ENCODE measurements around the gene SP2. TPM values are rescaled to one million over a fixed set of nuclear protein-coding genes. Genes with fewer than 3 reads are reported as not detected.

SP2 gene
- polyA plus RNA-seq, 1 donor (not counting 4 experiments of a cell fraction or from before 2014, with no cell fraction given), result 2.1 TPM

- no peak for FAIRE-seq
- H3K27ac ChIP-seq (ENCODE audit: control insufficient read depth, insufficient read depth, low read length), result no peak overlapping the region
- H3K4me2 ChIP-seq (ENCODE audit: control insufficient read depth, extremely low read depth, insufficient read depth, low read depth, low read length), result no peak overlapping the region
- H4K20me1 ChIP-seq (ENCODE audit: control insufficient read depth, extremely low read depth, insufficient read depth, low read length), result no peaks in the 10 kb centered on the region
- no peaks in the 10 kb centered on the region for H3K27me3 ChIP-seq (ENCODE audit: control insufficient read depth, extremely low read depth, insufficient read depth, low read length)
- H3K9me3 ChIP-seq (ENCODE audit: control insufficient read depth, low read depth, low read length), result no peaks in the 10 kb centered on the region
- peaks cover 10 to 23% of the 10 kb centered on the region in 2 experiments for H3K36me3 ChIP-seq (ENCODE audit: control insufficient read depth in 2 of 2, extremely low read depth in 1 of 2, insufficient read depth in 2 of 2, low read length in 2 of 2)
- no peak overlapping the region for H3K4me3 ChIP-seq (ENCODE audit: control insufficient read depth in 2 of 3, extremely low read depth in 1 of 3, insufficient read depth in 2 of 3, low read depth in 1 of 3, low read length in 3 of 3)
- H2AFZ ChIP-seq (ENCODE audit: control insufficient read depth, low read length), result no peak overlapping the region
- dilution Hi-C loops (cut with MboI; ENCODE audit: extremely low pct_ligation_motif_present, low sequenced_read_pairs), result no loop called here
- TF ChIP-seq EZH2 (IDR thresholded peaks at IDR 0.05; ENCODE audit: low read length), result no peak
- TF ChIP-seq, protein P1, sequence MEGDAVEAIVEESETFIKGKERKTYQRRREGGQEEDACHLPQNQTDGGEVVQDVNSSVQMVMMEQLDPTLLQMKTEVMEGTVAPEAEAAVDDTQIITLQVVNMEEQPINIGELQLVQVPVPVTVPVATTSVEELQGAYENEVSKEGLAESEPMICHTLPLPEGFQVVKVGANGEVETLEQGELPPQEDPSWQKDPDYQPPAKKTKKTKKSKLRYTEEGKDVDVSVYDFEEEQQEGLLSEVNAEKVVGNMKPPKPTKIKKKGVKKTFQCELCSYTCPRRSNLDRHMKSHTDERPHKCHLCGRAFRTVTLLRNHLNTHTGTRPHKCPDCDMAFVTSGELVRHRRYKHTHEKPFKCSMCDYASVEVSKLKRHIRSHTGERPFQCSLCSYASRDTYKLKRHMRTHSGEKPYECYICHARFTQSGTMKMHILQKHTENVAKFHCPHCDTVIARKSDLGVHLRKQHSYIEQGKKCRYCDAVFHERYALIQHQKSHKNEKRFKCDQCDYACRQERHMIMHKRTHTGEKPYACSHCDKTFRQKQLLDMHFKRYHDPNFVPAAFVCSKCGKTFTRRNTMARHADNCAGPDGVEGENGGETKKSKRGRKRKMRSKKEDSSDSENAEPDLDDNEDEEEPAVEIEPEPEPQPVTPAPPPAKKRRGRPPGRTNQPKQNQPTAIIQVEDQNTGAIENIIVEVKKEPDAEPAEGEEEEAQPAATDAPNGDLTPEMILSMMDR (optimal IDR thresholded peaks at IDR 0.05 in 1 of 3, IDR thresholded peaks at IDR 0.05 in 1 of 3, conservative IDR thresholded peaks at IDR 0.05 in 1 of 3; ENCODE audit: extremely low read depth in 1 of 3, insufficient read depth in 2 of 3, low read length in 3 of 3), result no peak
- H3K9ac ChIP-seq (ENCODE audit: control insufficient read depth, extremely low read depth, insufficient read depth, low read length), result no peak overlapping the region
- no peaks in the 10 kb centered on the region for H3K79me2 ChIP-seq (ENCODE audit: control insufficient read depth, insufficient read depth, low read length)
- no peak for DNase-seq (ENCODE audit: low read depth, low spot score)
- H3K4me1 ChIP-seq (ENCODE audit: control insufficient read depth, extremely low read depth, insufficient read depth, low read length), result no peaks in the 10 kb centered on the region
- H3K9me1 ChIP-seq (ENCODE audit: control insufficient read depth, extremely low read depth, insufficient read depth, low read length), result no peaks in the 10 kb centered on the region
Measured at GRCh38 chr17:47924785-47925677, 29.0 kb downstream of the SP2 start.

GRCh38 chr17:47925678-47925988, 29.6 kb downstream of the SP2 start:
- no peaks in the 10 kb centered on the region for H3K4me1 ChIP-seq (ENCODE audit: control insufficient read depth, extremely low read depth, insufficient read depth, low read length)
- no peak overlapping the region for H2AFZ ChIP-seq (ENCODE audit: control insufficient read depth, low read length)
- FAIRE-seq, result no peak
- dilution Hi-C loops (cut with MboI; ENCODE audit: extremely low pct_ligation_motif_present, low sequenced_read_pairs), result no loop called here
- no peaks in the 10 kb centered on the region for H3K9me3 ChIP-seq (ENCODE audit: control insufficient read depth, low read depth, low read length)
- no peak overlapping the region for H3K4me2 ChIP-seq (ENCODE audit: control insufficient read depth, extremely low read depth, insufficient read depth, low read depth, low read length)
- no peak overlapping the region for H3K9ac ChIP-seq (ENCODE audit: control insufficient read depth, extremely low read depth, insufficient read depth, low read length)
- H3K27me3 ChIP-seq (ENCODE audit: control insufficient read depth, extremely low read depth, insufficient read depth, low read length), result no peaks in the 10 kb centered on the region
- H3K36me3 ChIP-seq (ENCODE audit: control insufficient read depth in 2 of 2, extremely low read depth in 1 of 2, insufficient read depth in 2 of 2, low read length in 2 of 2), result peaks cover 11 to 23% of the 10 kb centered on the region in 2 experiments
- no peak overlapping the region for H3K4me3 ChIP-seq (ENCODE audit: control insufficient read depth in 2 of 3, extremely low read depth in 1 of 3, insufficient read depth in 2 of 3, low read depth in 1 of 3, low read length in 3 of 3)
- H3K9me1 ChIP-seq (ENCODE audit: control insufficient read depth, extremely low read depth, insufficient read depth, low read length), result no peaks in the 10 kb centered on the region
- DNase-seq (ENCODE audit: low read depth, low spot score), result no peak
- H3K79me2 ChIP-seq (ENCODE audit: control insufficient read depth, insufficient read depth, low read length), result no peaks in the 10 kb centered on the region
- no peak for TF ChIP-seq EZH2 (IDR thresholded peaks at IDR 0.05; ENCODE audit: low read length)
- TF ChIP-seq, protein P1 (optimal IDR thresholded peaks at IDR 0.05 in 1 of 3, IDR thresholded peaks at IDR 0.05 in 1 of 3, conservative IDR thresholded peaks at IDR 0.05 in 1 of 3; ENCODE audit: extremely low read depth in 1 of 3, insufficient read depth in 2 of 3, low read length in 3 of 3), result no peak
- no peak overlapping the region for H3K27ac ChIP-seq (ENCODE audit: control insufficient read depth, insufficient read depth, low read length)
- no peaks in the 10 kb centered on the region for H4K20me1 ChIP-seq (ENCODE audit: control insufficient read depth, extremely low read depth, insufficient read depth, low read length)

Measured in keratinocyte (primary cell).